WTC11 (cell line): ENCODE data around the gene STAM. TPM values are rescaled to one million over a fixed set of nuclear protein-coding genes. Genes with fewer than 3 reads are reported as not detected.

Source experiments
- ATAC-seq: fragments of 200-7000 bp; cut with Tn5 transposase; 2 replicates; pipeline ENCODE4 v1.10.0; 2021; ENCODE audit warnings: mild to moderate bottlenecking, moderate library complexity
- CTCF ChIA-PET: fragments of 300-600 bp; sonication (Branson Sonifier 250); formaldehyde crosslinking; loops from one replicate; lab custom pipeline; 2021; ENCODE audit warnings: antibody characterized with exemption; lab: Charles Lee
- POLR2A ChIA-PET: fragments of 350-600 bp; sonication (Branson Sonifier 250); formaldehyde crosslinking; loops from one replicate; lab custom pipeline; 2021; ENCODE audit warnings: antibody characterized with exemption; lab: Charles Lee
- DNase-seq: peaks from one replicate; pipeline ENCODE4 v3.0.0; 2021; ENCODE audit warnings: low spot score
- H3K27ac Mint-ChIP-seq: 2 replicates; pipeline ENCODE4 v1.8.0; 2021; ENCODE audit warnings: mixed read lengths
- H3K27me3 Mint-ChIP-seq: 2 replicates; pipeline ENCODE4 v1.8.0; 2021; ENCODE audit warnings: low read depth, mild to moderate bottlenecking, moderate library complexity, mixed read lengths
- H3K36me3 Mint-ChIP-seq: 2 replicates; pipeline ENCODE4 v1.8.0; 2021; ENCODE audit warnings: mixed read lengths
- H3K4me1 Mint-ChIP-seq: 2 replicates; pipeline ENCODE4 v1.8.0; 2022; ENCODE audit warnings: mixed read lengths
- H3K4me3 Mint-ChIP-seq: 2 replicates; pipeline ENCODE4 v1.8.0; 2021; ENCODE audit warnings: mild to moderate bottlenecking, moderate library complexity, mixed read lengths
- H3K9me3 Mint-ChIP-seq: 2 replicates; pipeline ENCODE4 v1.8.0; 2021; ENCODE audit warnings: mixed read lengths
- AFF4 ChIP-seq: sonication (generic); formaldehyde crosslinking; IDR thresholded peaks from 2 replicates; pipeline ENCODE4 v1.8.1; 2023; ENCODE audit warnings: mild to moderate bottlenecking, missing genetic modification reagents, borderline replicate concordance
- CREM ChIP-seq: sonication (generic); formaldehyde crosslinking; IDR thresholded peaks from 2 replicates; pipeline ENCODE4 v1.8.1; 2022; ENCODE audit warnings: mild to moderate bottlenecking, missing genetic modification reagents, moderate library complexity
- E2F5 ChIP-seq: sonication (generic); formaldehyde crosslinking; IDR thresholded peaks from 2 replicates; pipeline ENCODE4 v1.8.1; 2022; ENCODE audit warnings: mild to moderate bottlenecking, moderate library complexity, missing genetic modification reagents
- ELF4 ChIP-seq: sonication (generic); formaldehyde crosslinking; IDR thresholded peaks from 2 replicates; pipeline ENCODE4 v1.8.1; 2022; ENCODE audit warnings: low read depth, mild to moderate bottlenecking, moderate library complexity, missing genetic modification reagents
- FOXP1 ChIP-seq: sonication (generic); formaldehyde crosslinking; IDR thresholded peaks from 2 replicates; pipeline ENCODE4 v1.8.0; 2022; ENCODE audit warnings: missing genetic modification reagents, mild to moderate bottlenecking, moderate library complexity, borderline replicate concordance
- MAX ChIP-seq: sonication (generic); formaldehyde crosslinking; IDR thresholded peaks from 2 replicates; pipeline ENCODE4 v1.8.0; 2022; ENCODE audit warnings: mild to moderate bottlenecking, missing genetic modification reagents
- OVOL2 ChIP-seq: fragments of 250-450 bp; sonication (Bioruptor Pico); IDR thresholded peaks from 2 replicates; pipeline ENCODE4 v1.9.0; 2021; ENCODE audit warnings: mild to moderate bottlenecking, borderline replicate concordance
- PRDM15 ChIP-seq: sonication (generic); formaldehyde crosslinking; IDR thresholded peaks from 2 replicates; pipeline ENCODE4 v1.8.0; 2022; ENCODE audit warnings: missing genetic modification reagents
- SMAD3 ChIP-seq: sonication (generic); formaldehyde crosslinking; IDR thresholded peaks from 2 replicates; pipeline ENCODE4 v1.8.0; 2022; ENCODE audit warnings: missing genetic modification reagents, mild to moderate bottlenecking, borderline replicate concordance
- TEAD4 ChIP-seq: sonication (generic); formaldehyde crosslinking; IDR thresholded peaks from 2 replicates; pipeline ENCODE4 v1.8.0; 2022; ENCODE audit warnings: mild to moderate bottlenecking, missing genetic modification reagents
- total RNA-seq: library from RNA; stranded (reverse); gene quantifications from 3 replicates; pipeline ENCODE4 v1.2.3, GENCODE V29; 2021
- TF ChIP-seq, protein P1 (sequence below): fragments of 250-450 bp; sonication (Bioruptor Pico); IDR thresholded peaks from 2 replicates; pipeline ENCODE4 v2.1.2; 2022; ENCODE audit warnings: mild to moderate bottlenecking, moderate library complexity
- TF ChIP-seq, protein P2 (sequence below): sonication (generic); formaldehyde crosslinking; IDR thresholded peaks from 2 replicates; pipeline ENCODE4 v1.8.0; 2022; ENCODE audit warnings: mild to moderate bottlenecking, missing genetic modification reagents
- TF ChIP-seq, protein P3 (sequence below): sonication (generic); formaldehyde crosslinking; IDR thresholded peaks from 2 replicates; pipeline ENCODE4 v1.8.1; 2023; ENCODE audit warnings: mild to moderate bottlenecking, missing genetic modification reagents, moderate library complexity
- TF ChIP-seq, protein P4 (sequence below): sonication (generic); formaldehyde crosslinking; conservative IDR thresholded peaks from 2 replicates; pipeline ENCODE4 v1.8.1; 2022; ENCODE audit warnings: mild to moderate bottlenecking, missing genetic modification reagents
- TF ChIP-seq, protein P5 (sequence below): sonication (generic); formaldehyde crosslinking; IDR thresholded peaks from 2 replicates; pipeline ENCODE4 v1.8.0; 2023; ENCODE audit warnings: mild to moderate bottlenecking, missing genetic modification reagents
- TF ChIP-seq, protein P6 (sequence below): sonication (generic); formaldehyde crosslinking; IDR thresholded peaks from 2 replicates; pipeline ENCODE4 v1.8.1; 2023; ENCODE audit warnings: mild to moderate bottlenecking, missing genetic modification reagents

The STAM gene
- total RNA-seq, 1 experiment from 2014 or later, result 24.2 TPM

DNA sequence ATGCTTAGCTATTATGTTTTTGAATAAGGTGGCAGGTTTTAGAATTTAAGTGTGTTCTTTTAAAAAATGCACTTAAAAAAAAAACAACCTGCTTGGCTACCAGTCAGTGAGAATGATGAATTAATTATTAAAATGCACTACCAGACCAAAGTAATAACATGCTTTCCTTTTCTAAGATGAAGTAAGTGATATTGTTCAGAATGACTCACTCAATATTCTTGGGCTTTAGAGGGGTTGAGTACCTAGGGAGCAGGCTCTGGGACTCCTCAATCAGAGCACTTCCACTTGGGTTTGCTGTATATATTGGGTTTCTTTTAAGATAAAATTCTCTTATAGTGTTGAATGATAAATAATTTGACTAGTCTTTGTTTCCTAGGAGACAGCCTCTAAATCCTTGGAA is 8.6 kb downstream of the STAM start:
- peaks cover 59% of the 10 kb centered on the region for H3K36me3 Mint-ChIP-seq
- TF ChIP-seq, protein P1, sequence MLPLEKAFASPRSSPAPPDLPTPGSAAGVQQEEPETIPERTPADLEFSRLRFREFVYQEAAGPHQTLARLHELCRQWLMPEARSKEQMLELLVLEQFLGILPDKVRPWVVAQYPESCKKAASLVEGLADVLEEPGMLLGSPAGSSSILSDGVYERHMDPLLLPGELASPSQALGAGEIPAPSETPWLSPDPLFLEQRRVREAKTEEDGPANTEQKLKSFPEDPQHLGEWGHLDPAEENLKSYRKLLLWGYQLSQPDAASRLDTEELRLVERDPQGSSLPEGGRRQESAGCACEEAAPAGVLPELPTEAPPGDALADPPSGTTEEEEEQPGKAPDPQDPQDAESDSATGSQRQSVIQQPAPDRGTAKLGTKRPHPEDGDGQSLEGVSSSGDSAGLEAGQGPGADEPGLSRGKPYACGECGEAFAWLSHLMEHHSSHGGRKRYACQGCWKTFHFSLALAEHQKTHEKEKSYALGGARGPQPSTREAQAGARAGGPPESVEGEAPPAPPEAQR (CRISPR knock-in tag), result no peak
- no peak for TF ChIP-seq AFF4 (CRISPR knock-in tag)
- TF ChIP-seq, protein P2, sequence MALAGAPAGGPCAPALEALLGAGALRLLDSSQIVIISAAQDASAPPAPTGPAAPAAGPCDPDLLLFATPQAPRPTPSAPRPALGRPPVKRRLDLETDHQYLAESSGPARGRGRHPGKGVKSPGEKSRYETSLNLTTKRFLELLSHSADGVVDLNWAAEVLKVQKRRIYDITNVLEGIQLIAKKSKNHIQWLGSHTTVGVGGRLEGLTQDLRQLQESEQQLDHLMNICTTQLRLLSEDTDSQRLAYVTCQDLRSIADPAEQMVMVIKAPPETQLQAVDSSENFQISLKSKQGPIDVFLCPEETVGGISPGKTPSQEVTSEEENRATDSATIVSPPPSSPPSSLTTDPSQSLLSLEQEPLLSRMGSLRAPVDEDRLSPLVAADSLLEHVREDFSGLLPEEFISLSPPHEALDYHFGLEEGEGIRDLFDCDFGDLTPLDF (CRISPR knock-in tag), result no peak
- TF ChIP-seq FOXP1, result no peak
- no peak for TF ChIP-seq MAX
- TF ChIP-seq CREM (CRISPR knock-in tag), result no peak
- TF ChIP-seq, protein P3, sequence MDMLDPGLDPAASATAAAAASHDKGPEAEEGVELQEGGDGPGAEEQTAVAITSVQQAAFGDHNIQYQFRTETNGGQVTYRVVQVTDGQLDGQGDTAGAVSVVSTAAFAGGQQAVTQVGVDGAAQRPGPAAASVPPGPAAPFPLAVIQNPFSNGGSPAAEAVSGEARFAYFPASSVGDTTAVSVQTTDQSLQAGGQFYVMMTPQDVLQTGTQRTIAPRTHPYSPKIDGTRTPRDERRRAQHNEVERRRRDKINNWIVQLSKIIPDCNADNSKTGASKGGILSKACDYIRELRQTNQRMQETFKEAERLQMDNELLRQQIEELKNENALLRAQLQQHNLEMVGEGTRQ (CRISPR knock-in tag), result no peak
- no peak for TF ChIP-seq E2F5 (CRISPR knock-in tag)
- TF ChIP-seq, protein P4, sequence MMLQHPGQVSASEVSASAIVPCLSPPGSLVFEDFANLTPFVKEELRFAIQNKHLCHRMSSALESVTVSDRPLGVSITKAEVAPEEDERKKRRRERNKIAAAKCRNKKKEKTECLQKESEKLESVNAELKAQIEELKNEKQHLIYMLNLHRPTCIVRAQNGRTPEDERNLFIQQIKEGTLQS (CRISPR knock-in tag), result no peak
- TF ChIP-seq, protein P5, sequence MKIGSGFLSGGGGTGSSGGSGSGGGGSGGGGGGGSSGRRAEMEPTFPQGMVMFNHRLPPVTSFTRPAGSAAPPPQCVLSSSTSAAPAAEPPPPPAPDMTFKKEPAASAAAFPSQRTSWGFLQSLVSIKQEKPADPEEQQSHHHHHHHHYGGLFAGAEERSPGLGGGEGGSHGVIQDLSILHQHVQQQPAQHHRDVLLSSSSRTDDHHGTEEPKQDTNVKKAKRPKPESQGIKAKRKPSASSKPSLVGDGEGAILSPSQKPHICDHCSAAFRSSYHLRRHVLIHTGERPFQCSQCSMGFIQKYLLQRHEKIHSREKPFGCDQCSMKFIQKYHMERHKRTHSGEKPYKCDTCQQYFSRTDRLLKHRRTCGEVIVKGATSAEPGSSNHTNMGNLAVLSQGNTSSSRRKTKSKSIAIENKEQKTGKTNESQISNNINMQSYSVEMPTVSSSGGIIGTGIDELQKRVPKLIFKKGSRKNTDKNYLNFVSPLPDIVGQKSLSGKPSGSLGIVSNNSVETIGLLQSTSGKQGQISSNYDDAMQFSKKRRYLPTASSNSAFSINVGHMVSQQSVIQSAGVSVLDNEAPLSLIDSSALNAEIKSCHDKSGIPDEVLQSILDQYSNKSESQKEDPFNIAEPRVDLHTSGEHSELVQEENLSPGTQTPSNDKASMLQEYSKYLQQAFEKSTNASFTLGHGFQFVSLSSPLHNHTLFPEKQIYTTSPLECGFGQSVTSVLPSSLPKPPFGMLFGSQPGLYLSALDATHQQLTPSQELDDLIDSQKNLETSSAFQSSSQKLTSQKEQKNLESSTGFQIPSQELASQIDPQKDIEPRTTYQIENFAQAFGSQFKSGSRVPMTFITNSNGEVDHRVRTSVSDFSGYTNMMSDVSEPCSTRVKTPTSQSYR (CRISPR knock-in tag), result no peak
- no peak for TF ChIP-seq SMAD3 (CRISPR knock-in tag)
- TF ChIP-seq, protein P6, sequence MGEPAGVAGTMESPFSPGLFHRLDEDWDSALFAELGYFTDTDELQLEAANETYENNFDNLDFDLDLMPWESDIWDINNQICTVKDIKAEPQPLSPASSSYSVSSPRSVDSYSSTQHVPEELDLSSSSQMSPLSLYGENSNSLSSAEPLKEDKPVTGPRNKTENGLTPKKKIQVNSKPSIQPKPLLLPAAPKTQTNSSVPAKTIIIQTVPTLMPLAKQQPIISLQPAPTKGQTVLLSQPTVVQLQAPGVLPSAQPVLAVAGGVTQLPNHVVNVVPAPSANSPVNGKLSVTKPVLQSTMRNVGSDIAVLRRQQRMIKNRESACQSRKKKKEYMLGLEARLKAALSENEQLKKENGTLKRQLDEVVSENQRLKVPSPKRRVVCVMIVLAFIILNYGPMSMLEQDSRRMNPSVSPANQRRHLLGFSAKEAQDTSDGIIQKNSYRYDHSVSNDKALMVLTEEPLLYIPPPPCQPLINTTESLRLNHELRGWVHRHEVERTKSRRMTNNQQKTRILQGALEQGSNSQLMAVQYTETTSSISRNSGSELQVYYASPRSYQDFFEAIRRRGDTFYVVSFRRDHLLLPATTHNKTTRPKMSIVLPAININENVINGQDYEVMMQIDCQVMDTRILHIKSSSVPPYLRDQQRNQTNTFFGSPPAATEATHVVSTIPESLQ, result no peak
- no peak for TF ChIP-seq OVOL2 (CRISPR knock-in tag)
- no peak for TF ChIP-seq PRDM15
- TF ChIP-seq TEAD4 (CRISPR knock-in tag), result no peak
- TF ChIP-seq ELF4 (CRISPR knock-in tag), result no peak
- ChIA-PET POLR2A (no interaction called here), CTCF (no interaction called here)
- peaks cover 39% of the 10 kb centered on the region for H3K4me1 Mint-ChIP-seq
- DNase-seq (no peak), ATAC-seq (no peak)
- H3K9me3 Mint-ChIP-seq, result peaks cover 47% of the 10 kb centered on the region
- no peak overlapping the region for H3K4me3 Mint-ChIP-seq
- H3K27me3 Mint-ChIP-seq, result no peaks in the 10 kb centered on the region
- no peak overlapping the region for H3K27ac Mint-ChIP-seq
